MM.1S (cell line): ENCODE data around the gene PLS1.

ENCODE experiments used
- DNase-seq: peaks from one replicate; pipeline ENCODE4 v3.0.0-alpha.2; 2015
- H2AFZ ChIP-seq: fragments of 300-600 bp; sonication (generic); 2 replicates; pipeline ENCODE4 v1.6.0; 2016; ENCODE audit warnings: antibody characterized with exemption, low read length
- H3F3A ChIP-seq: fragments of 300-600 bp; sonication (generic); 2 replicates; pipeline ENCODE4 v1.6.1; 2016; ENCODE audit warnings: mild to moderate bottlenecking, antibody characterized with exemption, low read length, moderate library complexity, mixed read lengths; ENCODE audit not compliant: insufficient read depth
- H3K27ac ChIP-seq: fragments of 300-600 bp; sonication (generic); 2 replicates; pipeline ENCODE4 v1.5.1; 2016; ENCODE audit warnings: mild to moderate bottlenecking, low read length
- H3K27me3 ChIP-seq: fragments of 300-600 bp; sonication (generic); replicated peaks from 2 replicates; pipeline ENCODE4 v1.6.0; 2016; ENCODE audit warnings: low read length; ENCODE audit not compliant: insufficient read depth
- H3K36me3 ChIP-seq: fragments of 300-600 bp; sonication (generic); replicated peaks from 2 replicates; pipeline ENCODE4 v1.6.1; 2016; ENCODE audit warnings: mild to moderate bottlenecking, low read length, mixed read lengths; ENCODE audit not compliant: insufficient read depth
- H3K4me1 ChIP-seq: fragments of 300-600 bp; sonication (generic); 2 replicates; pipeline ENCODE4 v1.6.1; 2016; ENCODE audit warnings: low read length, mixed read lengths
- H3K4me2 ChIP-seq: fragments of 300-600 bp; sonication (generic); 2 replicates; pipeline ENCODE4 v1.6.0; 2016; ENCODE audit warnings: low read depth, low read length
- H3K4me3 ChIP-seq: fragments of 300-600 bp; sonication (generic); 2 replicates; pipeline ENCODE4 v1.5.1; 2016; ENCODE audit warnings: low read length, mixed read lengths
- H3K79me2 ChIP-seq: fragments of 300-600 bp; sonication (generic); 2 replicates; pipeline ENCODE4 v1.6.1; 2016; ENCODE audit warnings: mixed run types, low read length, mixed read lengths
- H3K9ac ChIP-seq: fragments of 300-600 bp; sonication (generic); 2 replicates; pipeline ENCODE4 v1.6.1; 2016; ENCODE audit warnings: low read length, mixed read lengths
- H3K9me2 ChIP-seq: fragments of 300-600 bp; sonication (generic); replicated peaks from 2 replicates; pipeline ENCODE4 v1.6.1; 2016; ENCODE audit warnings: mild to moderate bottlenecking, low read length, mixed read lengths; ENCODE audit not compliant: insufficient read depth
- H3K9me3 ChIP-seq: fragments of 300-600 bp; sonication (generic); replicated peaks from 2 replicates; pipeline ENCODE4 v1.6.1; 2016; ENCODE audit warnings: mild to moderate bottlenecking, low read length, mixed read lengths; ENCODE audit not compliant: insufficient read depth
- H4K20me1 ChIP-seq: fragments of 300-600 bp; sonication (generic); 2 replicates; pipeline ENCODE4 v1.6.1; 2016; ENCODE audit warnings: mild to moderate bottlenecking, low read length, moderate library complexity, mixed read lengths; ENCODE audit not compliant: insufficient read depth
- EZH2 ChIP-seq: fragments of 300-600 bp; sonication (generic); optimal IDR thresholded peaks from 2 replicates; pipeline ENCODE3; 2017; ENCODE audit warnings: low read depth, mild to moderate bottlenecking, antibody characterized with exemption, low read length, mixed read lengths
- EZH2phosphoT487 ChIP-seq: fragments of 300-600 bp; sonication (generic); IDR thresholded peaks from 2 replicates; pipeline ENCODE4 v1.6.1; 2018; ENCODE audit warnings: antibody characterized with exemption, low read length
- TF ChIP-seq, protein P1 (sequence below): fragments of 300-600 bp; sonication (generic); IDR thresholded peaks from 2 replicates; pipeline ENCODE4 v1.5.1; 2016; ENCODE audit warnings: antibody characterized with exemption, low read length, mixed read lengths

PLS1 gene

DNA sequence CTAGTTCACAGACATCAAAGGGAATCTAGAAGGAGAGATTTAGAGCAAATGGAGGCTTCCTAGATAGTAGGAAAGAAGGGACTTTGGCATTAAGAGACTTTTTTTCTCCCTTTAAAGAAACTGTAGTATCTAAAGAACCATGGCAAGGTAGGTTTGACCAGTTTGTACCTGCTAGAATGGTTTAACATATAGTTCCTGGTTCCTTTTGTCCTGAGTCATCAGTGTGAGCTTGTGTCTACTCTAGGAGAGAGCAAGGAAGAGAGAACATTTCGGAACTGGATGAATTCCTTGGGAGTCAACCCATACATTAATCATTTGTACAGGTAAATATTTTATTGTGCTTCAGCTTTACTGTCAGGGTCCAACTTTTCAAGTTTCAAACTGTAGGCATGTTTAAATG, 98.0 kb downstream of the PLS1 start:
- no peak overlapping the region for H3K9ac ChIP-seq

DNA sequence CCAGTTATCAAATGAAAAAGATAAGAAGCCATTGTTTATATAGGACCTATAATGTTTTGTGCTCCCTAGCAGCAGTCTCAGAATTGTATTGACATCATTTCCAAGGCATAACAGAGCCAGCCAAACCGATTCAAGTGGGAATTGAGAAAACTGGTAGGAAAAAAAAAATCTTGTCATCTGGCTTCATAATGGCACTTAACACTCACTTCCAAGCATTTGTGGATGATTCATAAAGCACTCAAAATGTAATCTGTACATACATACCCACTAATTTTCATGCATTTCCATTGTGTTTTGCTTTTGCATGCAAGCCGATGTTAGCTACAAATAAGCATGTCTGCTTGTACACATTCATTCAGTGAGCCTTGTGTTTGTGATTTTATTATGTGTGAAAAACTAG, 109.0 kb downstream of the PLS1 start:
- Histone ChIP-seq H4K20me1 (no peaks in the 10 kb centered on the region), H3K4me1 (no peaks in the 10 kb centered on the region), H3K9me2 (no peaks in the 10 kb centered on the region), H3K79me2 (no peaks in the 10 kb centered on the region), H3K27me3 (no peaks in the 10 kb centered on the region), H3K9me3 (no peaks in the 10 kb centered on the region), H3F3A (no peaks in the 10 kb centered on the region), H2AFZ (no peak overlapping the region), H3K4me2 (no peak overlapping the region), H3K27ac (no peak overlapping the region), H3K4me3 (no peak overlapping the region), H3K36me3 (no peaks in the 10 kb centered on the region), H3K9ac (no peak overlapping the region)
- no peak for TF ChIP-seq EZH2phosphoT487
- TF ChIP-seq, protein P1, sequence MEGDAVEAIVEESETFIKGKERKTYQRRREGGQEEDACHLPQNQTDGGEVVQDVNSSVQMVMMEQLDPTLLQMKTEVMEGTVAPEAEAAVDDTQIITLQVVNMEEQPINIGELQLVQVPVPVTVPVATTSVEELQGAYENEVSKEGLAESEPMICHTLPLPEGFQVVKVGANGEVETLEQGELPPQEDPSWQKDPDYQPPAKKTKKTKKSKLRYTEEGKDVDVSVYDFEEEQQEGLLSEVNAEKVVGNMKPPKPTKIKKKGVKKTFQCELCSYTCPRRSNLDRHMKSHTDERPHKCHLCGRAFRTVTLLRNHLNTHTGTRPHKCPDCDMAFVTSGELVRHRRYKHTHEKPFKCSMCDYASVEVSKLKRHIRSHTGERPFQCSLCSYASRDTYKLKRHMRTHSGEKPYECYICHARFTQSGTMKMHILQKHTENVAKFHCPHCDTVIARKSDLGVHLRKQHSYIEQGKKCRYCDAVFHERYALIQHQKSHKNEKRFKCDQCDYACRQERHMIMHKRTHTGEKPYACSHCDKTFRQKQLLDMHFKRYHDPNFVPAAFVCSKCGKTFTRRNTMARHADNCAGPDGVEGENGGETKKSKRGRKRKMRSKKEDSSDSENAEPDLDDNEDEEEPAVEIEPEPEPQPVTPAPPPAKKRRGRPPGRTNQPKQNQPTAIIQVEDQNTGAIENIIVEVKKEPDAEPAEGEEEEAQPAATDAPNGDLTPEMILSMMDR: no peak
- no peak for TF ChIP-seq EZH2
- DNase-seq: no peak

More for the DNA sequence above, 98.0 kb downstream of the PLS1 start:
- no peaks in the 10 kb centered on the region for H3K9me3 ChIP-seq
- no peak overlapping the region for H3K4me3 ChIP-seq
- no peaks in the 10 kb centered on the region for H3K36me3 ChIP-seq
- H3K79me2 ChIP-seq: no peaks in the 10 kb centered on the region
- no peak for DNase-seq
- no peak overlapping the region for H3K27ac ChIP-seq
- no peaks in the 10 kb centered on the region for H4K20me1 ChIP-seq
- H3F3A ChIP-seq: no peaks in the 10 kb centered on the region
- no peak overlapping the region for H2AFZ ChIP-seq
- no peak overlapping the region for H3K4me2 ChIP-seq
- no peaks in the 10 kb centered on the region for H3K27me3 ChIP-seq
- no peaks in the 10 kb centered on the region for H3K9me2 ChIP-seq
- H3K4me1 ChIP-seq: no peaks in the 10 kb centered on the region
- TF ChIP-seq, protein P1: no peak
- TF ChIP-seq EZH2phosphoT487 (no peak), EZH2 (no peak)

DNA sequence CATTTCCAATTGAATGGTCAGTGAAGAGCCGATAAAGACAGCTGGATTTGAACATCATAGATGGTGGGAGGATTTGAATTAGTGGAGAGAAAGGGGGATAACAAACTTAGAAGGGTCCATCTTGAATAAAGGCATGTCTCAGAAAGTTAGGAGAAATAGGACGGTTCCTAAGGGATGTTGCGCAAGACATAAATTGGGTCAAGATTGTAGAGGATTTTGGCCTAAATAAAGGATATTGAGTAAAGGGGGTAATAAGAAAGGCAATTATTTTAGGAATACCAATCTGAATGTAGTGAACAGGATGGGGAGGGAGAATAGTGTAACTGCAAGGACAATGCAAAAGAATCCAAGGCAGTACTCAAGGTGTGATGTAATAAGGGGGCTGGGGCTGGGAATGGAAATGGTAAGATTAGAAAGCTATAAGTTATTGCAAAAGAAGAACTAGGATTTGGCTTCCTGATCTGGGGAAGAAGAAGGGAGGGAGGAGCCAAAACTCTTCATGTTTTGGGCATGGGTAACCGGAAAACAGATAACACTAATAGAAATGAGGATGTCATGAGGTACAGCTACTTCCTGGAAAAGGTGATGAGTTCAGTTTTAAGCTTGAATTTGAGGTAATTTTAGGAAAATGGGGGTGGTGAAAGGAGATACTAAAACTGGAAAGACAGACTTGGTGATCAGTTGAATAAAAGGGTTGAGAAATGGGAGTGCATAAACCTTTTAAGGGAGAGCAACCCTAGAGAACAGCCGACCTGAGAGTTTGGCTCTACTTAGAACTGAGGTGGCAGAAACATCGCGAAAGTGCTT, 110.3 kb downstream of the PLS1 start:
- Histone ChIP-seq H3K4me1 (no peaks in the 10 kb centered on the region), H3K9me3 (no peaks in the 10 kb centered on the region), H3K4me2 (no peak overlapping the region), H2AFZ (no peak overlapping the region), H4K20me1 (no peaks in the 10 kb centered on the region), H3F3A (no peaks in the 10 kb centered on the region), H3K36me3 (no peaks in the 10 kb centered on the region), H3K4me3 (no peak overlapping the region), H3K9ac (no peak overlapping the region), H3K27me3 (no peaks in the 10 kb centered on the region), H3K9me2 (no peaks in the 10 kb centered on the region), H3K27ac (no peak overlapping the region), H3K79me2 (no peaks in the 10 kb centered on the region)
- DNase-seq: no peak
- TF ChIP-seq EZH2phosphoT487: no peak
- TF ChIP-seq, protein P1: no peak
- no peak for TF ChIP-seq EZH2
